Measurements from ENCODE around the gene ELMO1. TPM values are rescaled to one million over a fixed set of nuclear protein-coding genes. Genes with fewer than 3 reads are reported as not detected.

Gene ELMO1
- total RNA-seq, 1 experiment from 2014 or later = 7.8 TPM

GRCh38 chr7:37273891-37274290, 174.8 kb downstream of the ELMO1 start:
- Histone ChIP-seq H2BK12ac (ENCODE audit: insufficient read length, low read depth, low read length) (no peak overlapping the region), H4K91ac (ENCODE audit: insufficient read length, low read depth, low read length) (no peak overlapping the region), H2BK5ac (ENCODE audit: insufficient read length, low read length) (no peak overlapping the region), H3K18ac (ENCODE audit: insufficient read length, low read depth, low read length) (no peak overlapping the region), H2AK5ac (ENCODE audit: insufficient read length, low read length) (no peak overlapping the region), H3K9me3 (ENCODE audit: control insufficient read depth, low read depth, low read length) (no peaks in the 10 kb centered on the region), H3K9ac (ENCODE audit: extremely low read depth, insufficient read length, low read length) (no peak overlapping the region), H4K8ac (replicated peaks; ENCODE audit: insufficient read length, low read depth, low read length) (no peak overlapping the region), H3K79me1 (ENCODE audit: insufficient read depth, low read depth, low read length, poor library complexity, severe bottlenecking) (no peaks in the 10 kb centered on the region), H2BK20ac (ENCODE audit: low read depth, low read length, poor library complexity, severe bottlenecking) (no peak overlapping the region), H3K14ac (ENCODE audit: insufficient read depth, low read length) (no peak overlapping the region), H3K4me2 (ENCODE audit: insufficient read depth, insufficient read length, low read length) (no peak overlapping the region), H3K27me3 (ENCODE audit: insufficient read depth, low read length) (no peaks in the 10 kb centered on the region), H2BK15ac (ENCODE audit: low read depth, low read length) (no peak overlapping the region), H2BK120ac (ENCODE audit: low read depth, low read length, poor library complexity, severe bottlenecking) (no peak overlapping the region), H3K23ac (ENCODE audit: insufficient read length, low read depth, low read length) (no peak overlapping the region), H3K4ac (ENCODE audit: low read depth, low read length) (no peak overlapping the region), H3K56ac (ENCODE audit: insufficient read length, low read depth, low read length) (no peak overlapping the region), H3K4me1 (ENCODE audit: insufficient read depth, low read length) (no peaks in the 10 kb centered on the region), H3K27ac (ENCODE audit: insufficient read length, low read depth, low read length) (no peak overlapping the region), H3K23me2 (ENCODE audit: insufficient read length, low read depth, low read length, poor library complexity, severe bottlenecking) (no peaks in the 10 kb centered on the region), H4K20me1 (ENCODE audit: control insufficient read depth, insufficient read depth, insufficient read length) (no peaks in the 10 kb centered on the region), H4K5ac (ENCODE audit: insufficient read length, low read depth, low read length) (no peak overlapping the region), H3T11ph (ENCODE audit: low read length) (no peak overlapping the region), H3K79me2 (ENCODE audit: insufficient read depth, low read length) (no peaks in the 10 kb centered on the region), H2AFZ (ENCODE audit: low read length) (no peak overlapping the region)
- WGBS (ENCODE audit: extremely low coverage, insufficient read length, low lambda C conversion rate) = no CpG with 5 or more reads among the region's 2 CpGs
- no peak overlapping the region for H3K4me3 Mint-ChIP-seq
- H3K27me3 Mint-ChIP-seq (ENCODE audit: low read depth) = no peaks in the 10 kb centered on the region
- H3K4me1 Mint-ChIP-seq = peaks cover 8 to 14% of the 10 kb centered on the region in 2 experiments
- no peak overlapping the region; a peak in 1 of 7 replicates for H3K27ac Mint-ChIP-seq
- peaks cover 0 to 5% (median 3%) of the 10 kb centered on the region in 3 experiments; a peak in 2 of 7 replicates for H3K36me3 Mint-ChIP-seq (ENCODE audit: insufficient read depth in 1 of 3, low read depth in 3 of 3)
- no peak for DNase-seq
- H3K9me3 Mint-ChIP-seq = no peaks in the 10 kb centered on the region; a peak in 1 of 5 replicates
- no peak for TF ChIP-seq CTCF (conservative IDR thresholded peaks at IDR 0.05)
